ENCODE data around the gene CACNA1C.

CACNA1C gene

DNA sequence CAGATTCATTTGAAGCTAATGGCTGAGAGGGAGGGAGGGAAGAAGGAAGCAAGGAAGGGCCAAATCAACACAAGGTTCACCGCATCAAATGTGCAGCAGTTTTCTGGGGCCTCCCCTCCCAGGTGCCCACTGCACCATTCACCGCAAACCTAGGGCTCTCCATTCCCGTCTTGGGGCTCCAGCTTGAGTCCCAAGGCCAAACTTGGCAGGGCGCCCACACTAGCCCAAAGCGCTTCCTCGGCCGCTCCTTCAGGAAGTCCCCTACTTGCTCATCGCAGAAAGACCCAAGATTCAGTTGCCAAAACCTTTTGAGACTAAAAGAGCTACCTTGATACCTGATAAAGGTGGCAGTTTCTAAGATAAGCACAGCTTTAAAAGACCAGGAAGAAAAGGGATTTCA lies 601.5 kb downstream of the CACNA1C start:
- DNase-seq, result no peak

DNA sequence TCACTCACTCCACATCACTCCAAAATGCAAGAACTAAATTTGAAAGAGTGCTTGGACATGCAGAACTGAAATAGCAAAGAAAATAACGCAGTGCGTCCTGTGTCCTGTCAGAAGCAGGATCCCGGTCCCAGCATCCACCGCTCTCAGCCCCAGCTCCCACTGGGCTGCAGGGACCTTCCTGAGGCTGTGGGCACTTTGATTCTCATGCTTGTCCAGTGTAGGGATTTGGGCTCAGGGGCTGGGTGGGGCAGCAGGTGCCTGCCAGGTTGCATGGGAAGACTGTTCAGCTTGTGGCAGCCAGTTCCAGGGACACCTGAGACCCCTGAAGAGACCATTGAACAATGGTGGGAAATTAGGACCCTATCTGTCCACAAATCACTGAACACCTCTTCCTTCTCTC lies 602.0 kb downstream of the CACNA1C start:
- DNase-seq, result no peak

DNA sequence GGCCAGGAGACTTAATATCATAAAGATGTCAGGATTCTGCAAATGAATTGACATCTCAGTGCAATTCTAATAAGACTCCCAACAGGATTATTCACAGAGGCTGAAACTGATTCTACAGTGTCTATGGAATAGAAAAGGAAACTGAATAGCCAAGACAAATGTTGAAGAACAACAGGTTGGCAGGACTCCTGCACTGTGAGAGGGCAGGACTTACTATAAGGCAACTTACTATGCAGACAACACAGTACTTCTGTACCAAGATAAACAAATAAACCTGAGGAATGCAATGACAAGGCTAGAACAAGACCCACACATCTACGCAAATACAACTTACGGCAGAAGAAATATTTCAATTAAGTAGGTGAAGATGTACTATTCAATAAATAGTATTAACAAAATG lies 609.7 kb downstream of the CACNA1C start:
- no peak for DNase-seq

DNA sequence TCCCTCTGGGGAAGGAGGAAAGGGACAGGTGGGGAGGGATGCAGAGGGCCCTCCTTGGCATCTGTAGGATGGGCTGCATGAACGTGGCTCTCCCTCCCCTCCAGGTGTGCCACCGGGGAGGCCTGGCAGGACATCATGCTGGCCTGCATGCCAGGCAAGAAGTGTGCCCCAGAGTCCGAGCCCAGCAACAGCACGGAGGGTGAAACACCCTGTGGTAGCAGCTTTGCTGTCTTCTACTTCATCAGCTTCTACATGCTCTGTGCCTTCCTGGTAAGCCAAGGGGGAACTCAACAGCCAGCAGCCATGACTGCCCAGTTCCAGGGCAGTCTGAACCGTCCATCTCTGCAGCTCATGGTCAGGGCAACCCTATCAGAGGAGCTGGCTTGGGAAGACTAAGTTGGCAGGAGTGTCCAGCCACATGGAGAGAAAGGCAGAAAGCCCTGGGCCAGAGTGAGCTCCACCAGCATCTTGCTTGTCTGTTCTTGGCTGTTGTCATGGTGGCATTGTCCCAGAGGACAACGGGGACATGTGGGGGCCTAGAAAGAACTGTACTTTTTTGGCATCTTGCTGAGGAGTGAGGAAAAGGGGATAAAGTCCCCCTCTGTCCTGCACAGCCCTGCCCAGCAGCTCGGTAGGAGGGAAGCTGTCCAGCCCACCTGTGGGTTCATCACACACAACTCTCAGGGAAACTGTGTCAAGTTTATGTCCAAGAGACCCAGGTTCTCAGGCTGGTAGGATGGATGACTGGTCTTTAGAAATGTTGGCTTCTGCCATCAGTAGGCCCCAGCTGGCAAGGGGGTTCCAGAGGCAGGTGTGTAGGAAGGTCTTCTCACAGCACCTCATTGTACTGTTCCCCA lies 612.2 kb downstream of the CACNA1C start:
- no peak for DNase-seq

DNA sequence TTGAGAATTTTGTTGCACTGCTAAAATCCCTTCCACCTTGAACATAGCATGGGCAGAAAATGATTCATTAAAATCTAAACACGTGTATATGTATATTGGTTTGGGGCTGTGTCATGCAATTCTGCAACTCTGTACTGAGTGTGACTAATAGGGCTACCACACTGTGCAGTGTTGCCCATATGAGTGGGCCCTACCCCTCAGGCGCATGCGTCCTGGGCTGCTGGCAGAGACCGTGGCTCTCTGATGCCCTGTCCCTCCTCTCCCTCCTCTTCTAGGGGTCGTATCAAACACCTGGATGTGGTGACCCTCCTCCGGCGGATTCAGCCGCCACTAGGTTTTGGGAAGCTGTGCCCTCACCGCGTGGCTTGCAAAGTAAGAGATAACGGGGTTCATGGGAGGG lies 613.6 kb downstream of the CACNA1C start:
- DNase-seq, result no peak

DNA sequence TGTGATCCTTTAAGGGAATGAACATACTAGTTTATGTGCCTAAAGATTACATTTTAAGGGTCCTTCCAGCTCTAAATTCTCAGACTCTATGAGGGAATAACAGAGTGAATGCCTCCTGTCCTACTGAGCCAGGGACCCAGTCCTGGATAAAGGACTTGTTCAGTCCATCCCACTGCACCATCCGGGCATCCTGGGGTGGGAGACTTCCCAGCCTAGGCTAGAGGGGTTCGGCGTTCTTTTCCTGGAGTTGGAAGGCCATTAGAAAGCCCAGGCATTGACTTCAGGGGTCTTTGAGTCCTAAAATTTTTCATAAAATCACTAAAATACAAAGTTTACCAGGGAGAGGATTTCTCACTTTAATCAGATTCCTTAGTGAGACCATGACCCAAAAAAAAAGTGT lies 614.1 kb downstream of the CACNA1C start:
- DNase-seq, result no peak

DNA sequence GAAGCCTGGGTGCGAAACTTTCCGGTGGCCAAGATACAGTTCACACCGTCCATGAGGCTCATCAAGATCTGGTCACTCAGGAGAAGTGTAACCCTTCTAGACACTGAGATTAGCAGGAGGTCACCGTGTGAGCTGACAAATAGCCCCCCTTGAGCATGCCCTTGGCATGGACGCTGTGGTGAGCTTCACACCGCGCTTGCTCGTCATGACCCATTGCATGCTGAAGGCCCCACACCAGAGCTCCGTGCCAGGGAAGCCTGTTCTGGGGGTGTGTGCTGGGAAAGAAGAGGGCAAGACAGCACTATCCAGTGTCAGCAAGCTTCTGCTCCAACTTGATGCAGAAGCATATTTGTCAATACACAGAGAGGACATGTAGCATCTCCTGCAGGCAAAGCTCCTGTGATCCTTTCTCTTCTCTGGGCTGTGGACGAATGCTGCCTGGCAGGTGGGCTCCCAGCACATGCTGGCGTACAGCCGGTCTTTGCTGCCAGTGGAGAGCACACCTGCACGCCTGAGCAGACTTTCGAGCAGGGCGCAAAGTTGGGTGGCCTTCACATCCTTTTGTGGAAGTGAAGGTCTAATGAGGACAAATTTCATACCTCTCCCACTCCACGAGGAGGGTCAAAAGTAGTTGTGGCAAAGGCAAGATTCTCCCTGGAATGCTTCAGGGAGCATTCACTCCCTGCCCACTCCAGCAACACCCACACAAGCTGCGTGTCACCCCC lies 615.1 kb downstream of the CACNA1C start:
- DNase-seq, result no peak

DNA sequence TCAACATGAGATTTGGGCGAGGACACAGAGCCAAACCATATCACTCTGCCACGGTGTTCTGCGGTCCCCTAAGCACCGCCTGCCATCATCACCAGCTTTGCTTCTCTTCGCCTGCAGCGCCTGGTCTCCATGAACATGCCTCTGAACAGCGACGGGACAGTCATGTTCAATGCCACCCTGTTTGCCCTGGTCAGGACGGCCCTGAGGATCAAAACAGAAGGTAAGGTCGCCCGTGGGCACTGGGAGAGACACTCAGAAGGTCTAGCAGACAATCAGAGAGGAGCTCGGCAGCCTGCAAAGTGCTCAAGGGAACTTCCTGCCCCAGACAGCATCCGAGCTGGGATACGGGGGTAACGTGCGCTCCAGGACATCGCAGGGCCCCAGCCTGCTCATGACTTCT lies 616.0 kb downstream of the CACNA1C start:
- DNase-seq, result no peak

DNA sequence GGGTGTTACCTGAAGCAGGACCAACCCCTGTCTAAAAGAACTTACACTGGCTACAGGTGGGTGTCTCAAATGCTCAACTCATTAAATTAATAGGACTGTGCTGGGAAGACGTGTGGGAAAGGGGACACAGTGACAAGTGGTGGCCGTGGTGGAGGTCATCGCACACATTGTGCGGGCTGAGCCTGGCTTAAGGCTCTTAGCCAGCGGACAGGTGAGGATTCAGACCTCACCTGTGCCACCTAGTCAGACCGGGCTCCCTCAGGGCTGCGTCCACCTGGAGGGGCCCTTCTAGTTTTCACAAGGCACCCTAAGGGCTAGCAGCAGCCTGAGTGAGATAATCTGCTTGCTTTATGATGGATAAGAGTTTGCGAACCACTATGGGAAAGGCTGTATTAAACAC lies 616.8 kb downstream of the CACNA1C start:
- no peak for DNase-seq

DNA sequence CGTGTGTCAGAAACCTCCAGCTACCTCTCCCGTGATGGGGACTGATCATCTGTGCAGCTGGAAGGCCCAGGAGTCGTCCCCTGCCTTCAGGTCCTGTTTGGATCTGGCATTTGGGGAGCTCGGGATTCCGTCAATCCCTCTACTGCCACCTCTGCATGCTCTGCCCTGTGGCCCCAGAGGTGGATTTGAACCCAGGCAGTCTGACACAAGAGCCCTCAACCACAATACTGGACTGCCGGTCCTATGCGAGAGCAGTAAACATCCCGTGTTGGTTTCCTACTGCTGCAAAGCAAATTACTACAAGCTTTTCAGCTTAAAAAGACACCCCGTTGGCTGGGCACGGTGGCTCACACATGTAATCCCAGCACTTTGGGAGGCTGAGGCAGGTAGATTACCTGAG lies 620.1 kb downstream of the CACNA1C start:
- no peak for DNase-seq

DNA sequence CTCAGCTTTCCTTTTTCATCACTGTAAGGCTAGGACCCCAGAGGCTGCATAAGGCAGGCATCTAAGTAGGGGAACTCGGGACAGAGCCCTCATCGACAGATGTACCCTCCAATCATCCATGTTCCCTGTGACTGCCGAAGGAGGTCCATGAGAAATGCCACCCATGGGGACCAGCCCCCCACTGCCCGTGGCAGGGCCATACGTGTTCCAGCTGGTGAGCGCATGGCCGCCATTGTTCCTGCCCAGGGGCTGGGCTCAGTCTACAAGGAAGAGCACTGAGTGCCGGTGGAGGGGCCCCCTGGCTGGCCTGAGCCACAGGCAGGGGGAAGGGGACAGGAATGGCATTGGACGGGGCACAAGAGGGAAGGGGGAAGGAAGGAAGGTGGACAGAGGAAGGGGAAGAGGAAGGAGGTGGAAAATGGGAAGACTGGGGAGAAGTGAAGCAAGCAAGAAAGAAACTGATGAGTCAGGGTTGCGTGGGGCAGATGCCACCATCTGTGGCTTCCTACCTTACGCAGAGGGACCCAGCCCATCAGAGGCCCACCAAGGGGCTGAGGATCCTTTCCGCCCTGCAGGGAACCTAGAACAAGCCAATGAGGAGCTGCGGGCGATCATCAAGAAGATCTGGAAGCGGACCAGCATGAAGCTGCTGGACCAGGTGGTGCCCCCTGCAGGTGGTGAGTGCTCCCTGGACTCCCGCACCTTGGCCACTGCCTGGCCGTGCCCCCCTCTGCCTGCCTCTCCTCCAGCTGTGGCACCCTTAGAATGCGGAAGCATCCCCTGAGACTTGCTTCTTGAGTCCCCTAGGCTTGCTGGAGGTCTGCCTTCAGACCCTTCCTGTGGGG lies 621.4 kb downstream of the CACNA1C start:
- no peak for DNase-seq

DNA sequence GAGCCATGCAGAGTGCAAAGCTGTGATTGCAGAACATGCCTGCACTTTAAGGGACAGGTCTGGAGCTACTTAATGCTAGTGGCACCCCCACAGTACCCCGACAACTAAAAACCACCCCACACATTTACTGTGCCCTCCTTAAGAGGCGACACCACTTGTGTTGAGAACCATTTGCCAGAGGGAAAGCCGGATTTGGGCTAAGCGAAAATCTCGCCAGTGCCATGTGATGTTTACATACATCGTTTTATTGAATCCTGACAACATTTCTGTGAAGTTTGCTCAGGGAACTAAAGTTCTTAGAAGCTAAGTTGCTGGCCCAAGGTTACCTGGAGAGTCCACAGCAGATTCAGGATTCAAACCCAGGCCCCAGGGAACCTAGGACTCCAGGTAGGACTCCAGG lies 623.0 kb downstream of the CACNA1C start:
- DNase-seq, result no peak

DNA sequence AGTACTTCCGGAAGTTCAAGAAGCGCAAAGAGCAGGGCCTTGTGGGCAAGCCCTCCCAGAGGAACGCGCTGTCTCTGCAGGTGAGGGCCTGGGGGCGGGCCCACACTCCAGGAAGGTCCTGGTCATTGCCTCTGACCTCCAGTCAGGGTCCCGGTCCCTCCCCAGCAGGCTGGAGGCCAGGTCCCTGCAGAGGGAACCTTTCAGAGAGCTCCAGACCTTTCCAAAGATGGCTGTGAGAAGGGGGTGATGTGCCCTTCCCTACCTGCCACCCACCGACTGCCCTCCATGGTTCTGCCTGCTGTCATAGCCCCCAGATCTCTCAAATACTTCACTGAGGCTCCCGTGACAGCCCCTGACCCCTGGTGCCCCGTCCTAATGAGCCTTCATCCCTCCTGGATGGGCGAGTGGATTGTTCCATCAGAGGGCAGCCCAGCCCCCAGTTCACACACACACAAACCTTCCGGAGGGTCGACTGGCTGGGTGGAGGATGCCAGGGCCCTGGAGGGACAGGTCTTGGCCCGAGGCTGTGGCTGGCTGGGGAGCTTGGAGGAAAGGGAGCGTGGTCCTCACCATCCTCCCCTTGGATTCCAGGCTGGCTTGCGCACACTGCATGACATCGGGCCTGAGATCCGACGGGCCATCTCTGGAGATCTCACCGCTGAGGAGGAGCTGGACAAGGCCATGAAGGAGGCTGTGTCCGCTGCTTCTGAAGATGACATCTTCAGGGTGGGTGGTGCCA lies 624.5 kb downstream of the CACNA1C start:
- DNase-seq, result no peak

DNA sequence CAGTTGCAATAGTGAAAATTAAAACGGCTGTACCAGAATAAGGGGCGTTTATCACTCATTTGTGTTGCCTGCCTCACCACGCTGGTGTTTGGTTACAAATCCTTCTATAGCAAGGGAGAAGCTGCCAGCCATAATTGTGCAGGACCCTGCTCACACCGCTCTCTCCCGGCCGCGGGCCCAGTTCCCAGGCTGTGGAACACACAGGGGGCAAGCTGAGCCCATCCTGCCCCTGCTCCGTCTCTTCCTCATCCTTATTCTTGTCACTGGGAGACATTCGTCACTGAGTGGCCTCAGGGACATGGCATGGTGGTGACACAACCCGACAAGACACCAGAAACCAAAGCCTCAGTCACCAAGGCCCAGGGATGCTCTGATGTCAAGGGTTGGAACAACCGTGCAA lies 625.6 kb downstream of the CACNA1C start:
- no peak for DNase-seq

DNA sequence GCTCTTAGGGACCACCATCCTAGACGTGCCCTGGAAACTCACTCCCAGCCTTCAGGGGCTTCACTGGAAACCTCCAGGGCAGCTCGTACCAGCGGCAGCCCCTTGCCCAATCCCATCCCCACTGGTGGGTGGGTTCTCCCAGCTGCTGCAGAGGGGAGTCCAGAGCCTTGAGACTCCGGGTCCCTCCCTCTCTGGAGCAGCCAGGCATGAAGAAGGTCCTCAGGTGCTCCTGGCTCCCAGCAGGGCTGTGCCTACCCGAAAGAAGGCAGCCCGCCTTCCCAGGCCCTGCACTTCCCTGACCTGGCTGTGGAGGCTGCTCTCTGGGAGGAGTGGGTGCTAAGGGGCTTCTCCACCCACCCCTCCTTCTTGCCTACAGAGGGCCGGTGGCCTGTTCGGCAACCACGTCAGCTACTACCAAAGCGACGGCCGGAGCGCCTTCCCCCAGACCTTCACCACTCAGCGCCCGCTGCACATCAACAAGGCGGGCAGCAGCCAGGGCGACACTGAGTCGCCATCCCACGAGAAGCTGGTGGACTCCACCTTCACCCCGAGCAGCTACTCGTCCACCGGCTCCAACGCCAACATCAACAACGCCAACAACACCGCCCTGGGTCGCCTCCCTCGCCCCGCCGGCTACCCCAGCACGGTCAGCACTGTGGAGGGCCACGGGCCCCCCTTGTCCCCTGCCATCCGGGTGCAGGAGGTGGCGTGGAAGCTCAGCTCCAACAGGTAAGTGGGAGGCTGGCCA lies 626.5 kb downstream of the CACNA1C start:
- no peak for DNase-seq

DNA sequence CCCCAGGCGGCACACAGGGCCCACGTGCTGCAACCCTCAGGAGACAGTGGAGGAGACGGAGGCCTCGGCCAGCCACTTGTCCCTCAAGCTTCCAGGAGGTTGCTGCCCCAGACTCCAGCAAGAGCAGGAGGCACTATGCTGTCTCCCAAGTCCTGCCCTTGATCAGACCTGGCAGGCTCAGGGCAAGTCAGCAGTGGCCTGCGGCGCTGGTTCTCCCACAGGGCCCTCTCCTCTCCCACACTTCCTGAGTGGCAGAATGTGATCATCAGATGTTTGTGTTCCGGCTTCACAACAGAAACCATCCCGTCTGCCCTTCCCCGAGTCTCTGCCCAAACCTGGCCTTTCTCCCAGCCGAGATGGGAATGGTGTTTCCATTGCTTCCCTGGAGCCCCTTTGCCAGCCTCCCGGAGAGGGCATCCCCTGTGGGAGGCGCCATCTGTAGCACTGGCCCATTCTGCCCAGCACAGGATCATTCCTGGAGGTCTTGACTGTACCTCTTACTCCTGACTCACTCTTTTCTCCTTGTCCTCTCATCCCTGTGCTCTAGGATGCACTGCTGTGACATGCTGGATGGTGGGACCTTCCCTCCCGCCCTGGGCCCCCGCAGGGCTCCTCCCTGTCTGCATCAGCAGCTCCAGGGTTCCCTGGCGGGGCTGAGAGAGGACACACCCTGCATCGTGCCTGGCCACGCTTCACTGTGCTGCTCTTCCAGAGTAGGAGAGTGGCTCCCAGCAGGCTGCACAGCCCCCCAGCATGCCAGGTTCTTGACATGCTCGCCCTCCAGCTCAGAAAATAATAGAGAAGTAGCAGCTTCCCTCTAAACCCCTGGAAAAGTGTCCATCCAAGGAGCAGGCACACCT lies 627.3 kb downstream of the CACNA1C start:
- DNase-seq, result no peak

DNA sequence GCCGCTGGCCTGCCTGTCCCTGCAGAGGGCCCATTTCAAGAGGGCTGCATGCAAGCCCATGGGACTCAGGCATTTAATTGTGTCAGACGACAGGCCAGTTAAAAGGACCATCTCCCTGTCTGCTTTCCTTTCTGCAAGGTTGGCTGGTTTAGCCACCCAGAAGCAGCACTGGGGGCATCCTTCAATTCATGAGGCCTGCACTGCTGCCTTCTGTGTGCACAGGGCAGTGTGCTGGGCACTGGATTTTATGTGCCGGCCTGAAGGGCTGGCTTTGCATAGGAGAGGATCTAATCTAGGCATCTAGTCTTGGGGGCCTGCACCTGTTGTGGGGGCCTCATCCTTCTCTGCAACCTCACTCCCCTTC lies 627.9 kb downstream of the CACNA1C start:
- no peak for DNase-seq

DNA sequence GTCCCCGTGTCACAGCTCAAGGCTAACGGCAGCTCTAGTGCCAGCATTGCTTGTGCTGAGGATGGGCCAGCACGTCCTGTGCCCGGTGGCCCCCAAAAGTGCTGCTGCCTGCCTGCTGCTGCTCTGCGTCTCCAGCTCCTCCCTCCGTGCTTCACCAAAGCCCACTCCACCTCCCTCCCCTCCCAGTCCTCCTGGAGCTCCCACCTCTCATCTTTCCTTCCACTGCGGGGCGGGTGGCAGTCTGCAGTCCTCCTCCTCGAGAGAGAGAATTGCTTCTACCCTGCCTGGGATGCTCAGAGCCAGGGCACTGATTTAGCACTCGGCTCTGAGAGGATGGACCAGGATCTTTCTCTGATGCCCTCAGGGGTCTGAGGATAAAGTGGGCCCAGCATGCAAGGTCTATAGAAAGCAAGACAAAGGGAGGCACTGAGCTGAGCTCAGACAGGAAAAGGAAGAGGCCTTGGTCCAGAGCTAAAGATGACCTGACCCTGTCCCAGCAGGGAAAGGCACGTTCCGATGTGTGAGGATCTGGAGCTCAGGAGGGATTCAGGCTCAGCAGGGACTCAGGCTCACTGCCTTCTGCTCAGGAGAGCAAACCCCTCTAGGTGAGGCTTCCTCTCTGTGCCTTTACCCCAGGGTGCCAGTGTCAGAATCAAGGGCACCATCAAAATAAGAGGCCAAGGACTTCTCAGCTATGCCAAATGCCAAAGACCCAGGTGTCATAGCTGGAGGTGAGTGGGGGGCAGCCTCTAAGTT lies 628.8 kb downstream of the CACNA1C start:
- no peak for DNase-seq

DNA sequence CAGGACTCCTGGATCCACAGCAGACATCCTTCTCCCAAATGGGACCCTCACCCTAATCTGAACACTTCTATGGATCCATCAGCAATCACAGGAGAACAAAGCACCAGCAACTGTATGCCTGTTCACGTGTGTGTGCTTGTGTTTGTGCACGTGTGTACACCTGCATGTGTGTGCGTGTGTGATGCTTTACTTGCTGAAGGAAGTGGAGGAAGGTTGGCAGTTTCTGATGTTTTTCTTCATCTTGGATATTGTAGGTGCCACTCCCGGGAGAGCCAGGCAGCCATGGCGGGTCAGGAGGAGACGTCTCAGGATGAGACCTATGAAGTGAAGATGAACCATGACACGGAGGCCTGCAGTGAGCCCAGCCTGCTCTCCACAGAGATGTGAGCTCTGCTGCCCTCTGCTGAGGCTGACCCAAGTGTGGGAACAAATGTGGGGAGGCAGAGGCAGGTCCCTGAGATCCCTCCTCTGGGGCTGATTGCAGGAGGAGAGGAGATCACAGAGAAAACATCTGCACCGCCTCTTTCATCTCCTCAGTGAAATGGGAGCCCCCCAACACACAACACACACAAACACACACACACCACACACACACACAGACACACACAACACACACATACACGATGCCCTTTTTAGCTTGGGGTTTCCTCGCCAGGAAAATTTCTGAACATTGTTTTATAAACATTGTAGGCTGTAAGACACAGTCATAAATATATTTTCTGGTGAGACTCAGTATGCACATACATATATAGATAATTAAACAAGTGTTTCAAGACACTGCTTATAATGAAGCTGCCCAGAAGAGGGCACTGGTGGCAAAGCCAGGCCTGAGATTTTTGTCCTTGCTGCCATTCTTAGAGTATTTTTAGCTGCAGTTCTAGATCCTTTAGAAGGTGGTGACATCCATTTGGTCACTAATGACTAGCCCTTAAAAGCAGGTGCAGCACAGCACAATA lies 629.8 kb downstream of the CACNA1C start:
- DNase-seq, result peak; percentile 51

Measured in central memory CD4-positive, alpha-beta T cell (primary cell).